ENCODE data around the gene DOCK7.
"Not testable (repeated sequence)": the region's sequence is repeated elsewhere in the genome, so short reads cannot be mapped to it uniquely, and the experiment has no call there.

DOCK7 gene

GRCh38 chr1:62687903-62688686 lies at the start of gene DOCK7:
Gene DOCK7, minus strand, starts transcription at chr1:62688386. Its CDS starts 122 bp downstream, at chr1:62688264.
- DNase-seq: peak; percentile 61

GRCh38 chr1:62735491-62736171 lies 47.4 kb upstream of the DOCK7 start:
- DNase-seq: no peak

- DNase-seq: no peak
Observed at GRCh38 chr1:62732331-62732730, 44.1 kb upstream of the DOCK7 start.

- no peak for DNase-seq
Observed at GRCh38 chr1:62728963-62729362, 40.8 kb upstream of the DOCK7 start.

GRCh38 chr1:62727656-62728407 lies 39.6 kb upstream of the DOCK7 start:
- no peak for DNase-seq

- no peak for DNase-seq
Observed at GRCh38 chr1:62726011-62726442, 37.8 kb upstream of the DOCK7 start.

GRCh38 chr1:62725255-62725654 lies 37.1 kb upstream of the DOCK7 start:
- no peak for DNase-seq

- DNase-seq: no peak
Observed at GRCh38 chr1:62724430-62724829, 36.2 kb upstream of the DOCK7 start.

- no peak for DNase-seq
Observed at GRCh38 chr1:62723883-62724282, 35.7 kb upstream of the DOCK7 start.

GRCh38 chr1:62722796-62723195 lies 34.6 kb upstream of the DOCK7 start:
- no peak for DNase-seq

GRCh38 chr1:62720946-62721554 lies 32.9 kb upstream of the DOCK7 start:
- no peak for DNase-seq

GRCh38 chr1:62718400-62718799 lies 30.2 kb upstream of the DOCK7 start:
- DNase-seq: not testable (repeated sequence)

GRCh38 chr1:62717483-62717882 lies 29.3 kb upstream of the DOCK7 start:
- no peak for DNase-seq

- DNase-seq: no peak
Observed at GRCh38 chr1:62716397-62716796, 28.2 kb upstream of the DOCK7 start.

GRCh38 chr1:62712336-62713243 lies 24.4 kb upstream of the DOCK7 start:
- DNase-seq: no peak

GRCh38 chr1:62707744-62708120 lies 19.5 kb upstream of the DOCK7 start:
- DNase-seq: no peak

GRCh38 chr1:62706985-62707743 lies 19.0 kb upstream of the DOCK7 start:
- DNase-seq: no peak

- not testable (repeated sequence) for DNase-seq
Observed at GRCh38 chr1:62698161-62698560, 10.0 kb upstream of the DOCK7 start.

- not testable (repeated sequence) for DNase-seq
Observed at GRCh38 chr1:62694479-62694878, 6.3 kb upstream of the DOCK7 start.

GRCh38 chr1:62693123-62693522 lies 4.9 kb upstream of the DOCK7 start:
- DNase-seq: no peak

All from NCI-H2227 treated with DMSO at 0.1 percent for 48 hours (cell line).